NB4 (cell line): ENCODE data around the gene MPHOSPH10.
"Not testable (repeated sequence)": the region's sequence is repeated elsewhere in the genome, so short reads cannot be mapped to it uniquely, and the experiment has no call there.

ENCODE experiments used
- CTCF ChIP-seq: IDR thresholded peaks from one replicate; pipeline ENCODE4 v1.5.1; 2012; ENCODE audit warnings: low read depth, low read length
- MAX ChIP-seq: IDR thresholded peaks from 2 replicates; pipeline ENCODE4 v1.6.1; 2011; ENCODE audit warnings: low read depth, low read length
- MYC ChIP-seq: IDR thresholded peaks from 2 replicates; pipeline ENCODE4 v1.6.1; 2011; ENCODE audit warnings: low read depth, low read length
- POLR2A ChIP-seq: IDR thresholded peaks from 2 replicates; pipeline ENCODE4 v1.6.1; 2011; ENCODE audit warnings: mild to moderate bottlenecking; ENCODE audit not compliant: insufficient read length; ENCODE audit errors: extremely low read depth

- TF ChIP-seq POLR2A, CTCF, MAX, MYC: not testable (repeated sequence)
These were observed 24.0 kb upstream of the MPHOSPH10 start for GRCh38 chr2:71106463-71106862.
